Calu3 (cell line): Measurements from ENCODE around the gene GSTO1. TPM values are rescaled to one million over a fixed set of nuclear protein-coding genes. Genes with fewer than 3 reads are reported as not detected.

Experiments used
- BruUV-seq: library from RNA; stranded (reverse); fragments of 400-500 nt; replicated peaks from 2 replicates; lab custom pipeline; 2021; lab: Mats Ljungman, UMichigan
- CTCF ChIA-PET: fragments of 300-600 bp; sonication (Branson Sonifier 250); formaldehyde crosslinking; loops from one replicate; lab custom pipeline; 2022; ENCODE audit warnings: antibody characterized with exemption; lab: Charles Lee
- DNase-seq: peaks from one replicate; pipeline ENCODE4 v3.0.0; 2022
- H3K27ac Mint-ChIP-seq: one replicate; pipeline ENCODE4 v1.8.0; 2022; ENCODE audit warnings: mixed read lengths; ENCODE audit not compliant: unreplicated experiment
- H3K27me3 Mint-ChIP-seq: one replicate; pipeline ENCODE4 v1.8.0; 2022; ENCODE audit warnings: mixed read lengths; ENCODE audit not compliant: unreplicated experiment
- H3K36me3 Mint-ChIP-seq: one replicate; pipeline ENCODE4 v1.8.0; 2022; ENCODE audit warnings: mild to moderate bottlenecking, moderate library complexity, mixed read lengths; ENCODE audit not compliant: insufficient read depth, unreplicated experiment
- H3K4me1 Mint-ChIP-seq: one replicate; pipeline ENCODE4 v1.8.0; 2022; ENCODE audit warnings: mild to moderate bottlenecking, low read depth, mixed read lengths; ENCODE audit not compliant: unreplicated experiment
- H3K4me3 Mint-ChIP-seq: one replicate; pipeline ENCODE4 v1.8.0; 2022; ENCODE audit warnings: mild to moderate bottlenecking, low read depth, moderate library complexity, mixed read lengths; ENCODE audit not compliant: unreplicated experiment
- H3K9me3 Mint-ChIP-seq: one replicate; pipeline ENCODE4 v1.8.0; 2022; ENCODE audit warnings: low read depth, mixed read lengths; ENCODE audit not compliant: unreplicated experiment
- CTCF ChIP-seq: fragments of 200-600 bp; IDR thresholded peaks from one replicate; pipeline ENCODE4 v1.8.0; 2022; ENCODE audit warnings: antibody characterized with exemption; ENCODE audit not compliant: unreplicated experiment
- intact Hi-C: fragments of 100-400 bp; cut with micrococcal nuclease; formaldehyde crosslinking; loops from one replicate; pipeline ENCODE4 v1.10.0; 2022; ENCODE audit not compliant: unreplicated experiment
- microRNA-seq: library from miRNA; unstranded; fragments of <30 nt; microRNA quantifications from one replicate; pipeline ENCODE4 v1.2.0, GENCODE V29; 2022
- total RNA-seq: library from RNA; stranded (reverse); gene quantifications from 2 replicates; pipeline ENCODE4 v1.2.3, GENCODE V29; 2022

Gene GSTO1
- total RNA-seq, 1 experiment from 2014 or later: 61.5 TPM

GRCh38 chr10:104315486-104315921 lies 60.8 kb downstream of the GSTO1 start:
- Mint-ChIP-seq H3K4me1 (peaks cover 11% of the 10 kb centered on the region), H3K27me3 (peaks cover 15% of the 10 kb centered on the region), H3K36me3 (no peaks in the 10 kb centered on the region), H3K27ac (no peak overlapping the region), H3K9me3 (no peaks in the 10 kb centered on the region), H3K4me3 (no peak overlapping the region)
- intact Hi-C loops: no loop called here
- no peak for DNase-seq
- TF ChIP-seq CTCF: no peak
- CTCF ChIA-PET: no interaction called here
- no TSS peak for BruUV-seq

GRCh38 chr10:104316321-104317099 lies 61.8 kb downstream of the GSTO1 start:
- intact Hi-C loops: no loop called here

More at GRCh38 chr10:104316321-104317099, 61.8 kb downstream of the GSTO1 start:
- no peak overlapping the region for H3K4me3 Mint-ChIP-seq
- peaks cover 15% of the 10 kb centered on the region for H3K27me3 Mint-ChIP-seq
- no peak for TF ChIP-seq CTCF
- CTCF ChIA-PET: no interaction called here
- H3K4me1 Mint-ChIP-seq: peaks cover 11% of the 10 kb centered on the region
- DNase-seq: no peak
- no peaks in the 10 kb centered on the region for H3K36me3 Mint-ChIP-seq
- H3K9me3 Mint-ChIP-seq: no peaks in the 10 kb centered on the region
- no TSS peak for BruUV-seq
- H3K27ac Mint-ChIP-seq: no peak overlapping the region

Small RNA genes within 50 kb of the gene (microRNA-seq; reads per million reads assigned to microRNA genes)
- gene MIR4482: not detected
- not detected for gene MIR609

Other genes starting within 250 kb of the GSTO1 start
- 0.73 and 1.0 TPM in 2 replicates for gene COL17A1, start 169.0 kb upstream of the GSTO1 start, total RNA-seq
- gene SFR1, start 132.7 kb upstream of the GSTO1 start, total RNA-seq: 10.2 and 11.6 TPM in 2 replicates
- gene CFAP43, start 22.5 kb upstream of the GSTO1 start, total RNA-seq: 0.94 and 1.1 TPM in 2 replicates
- gene GSTO2, start 14.3 kb downstream of the GSTO1 start, total RNA-seq: 25.7 and 26.7 TPM in 2 replicates
- 1.5 and 1.7 TPM in 2 replicates for gene ITPRIP, start 83.6 kb downstream of the GSTO1 start, total RNA-seq
- not detected in 2 replicates for gene CFAP58, start 98.9 kb downstream of the GSTO1 start, total RNA-seq